GM21619 (cell line): ENCODE measurements around the gene AMMECR1.
"Not testable (repeated sequence)": the region's sequence is repeated elsewhere in the genome, so short reads cannot be mapped to it uniquely, and the experiment has no call there.

ENCODE experiments used
- ATAC-seq: cut with Tn5 transposase; IDR thresholded peaks from one replicate; pipeline ENCODE4 v1.9.1; 2021; ENCODE audit not compliant: unreplicated experiment

Gene AMMECR1

GRCh38 chrX:110258552-110258951, 59.3 kb downstream of the AMMECR1 start:
- ATAC-seq = no peak

- no peak for ATAC-seq
These were observed 60.0 kb downstream of the AMMECR1 start for GRCh38 chrX:110257889-110258288.

DNA sequence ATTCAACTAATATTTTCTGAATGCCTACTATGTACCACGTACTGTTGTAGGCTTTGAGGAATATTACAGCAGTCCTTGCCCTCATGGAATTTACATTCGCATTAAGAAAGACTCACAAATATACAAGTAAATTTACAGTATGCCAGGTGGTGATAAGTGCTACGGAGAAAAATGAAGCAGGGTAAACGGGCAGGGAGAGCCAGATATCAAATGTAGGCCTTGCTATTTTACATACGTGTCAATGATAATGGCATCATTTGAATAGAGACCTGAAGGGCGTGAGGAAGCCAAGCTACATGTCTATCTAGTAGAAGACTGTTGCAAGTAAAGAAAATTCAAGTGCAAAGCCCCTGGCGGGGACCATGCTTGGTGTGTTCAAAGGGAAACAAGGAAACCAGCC, 65.2 kb downstream of the AMMECR1 start:
- no peak for ATAC-seq

DNA sequence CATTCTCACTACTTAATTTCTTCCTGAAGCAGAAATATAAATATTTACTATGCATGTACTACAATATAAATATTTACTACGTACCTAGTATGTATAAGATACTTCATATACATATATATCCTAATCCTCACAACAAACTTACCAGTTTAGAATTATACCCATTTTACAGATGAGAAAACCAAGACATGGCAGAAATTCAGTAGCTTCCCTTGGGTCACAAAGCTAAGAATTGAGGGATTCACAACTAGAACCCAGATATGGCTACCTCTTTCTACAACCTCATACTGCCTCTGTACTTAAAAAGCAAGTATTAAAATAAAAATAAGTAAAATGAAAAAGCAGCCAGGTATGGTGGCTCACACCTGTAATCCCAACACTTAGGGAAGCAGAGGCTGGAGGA, 65.9 kb downstream of the AMMECR1 start:
- no peak for ATAC-seq

- no peak for ATAC-seq
These were observed 66.4 kb downstream of the AMMECR1 start for GRCh38 chrX:110251526-110251925.

DNA sequence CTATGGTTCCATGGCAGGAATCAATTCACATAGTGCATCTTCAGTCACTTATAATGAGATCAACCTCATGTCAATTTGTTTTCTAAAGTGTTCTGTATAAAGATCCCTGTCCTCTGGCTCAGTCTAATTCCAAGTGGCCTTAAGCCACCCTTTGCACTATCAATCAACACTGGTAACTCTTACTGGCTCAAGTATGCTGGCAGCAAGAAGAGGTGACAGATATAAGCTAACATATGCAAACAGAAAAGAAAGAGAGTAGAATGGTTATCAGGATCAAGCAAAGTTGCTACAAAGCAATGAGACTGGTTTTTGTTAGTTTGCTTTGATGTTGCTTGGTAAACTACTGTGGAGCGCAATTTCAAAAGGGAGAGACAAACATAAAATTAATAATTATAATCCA, 67.0 kb downstream of the AMMECR1 start:
- no peak for ATAC-seq

- ATAC-seq = no peak
These were observed 69.3 kb downstream of the AMMECR1 start for GRCh38 chrX:110248578-110248977.

GRCh38 chrX:110245011-110245410, 72.9 kb downstream of the AMMECR1 start:
- no peak for ATAC-seq

DNA sequence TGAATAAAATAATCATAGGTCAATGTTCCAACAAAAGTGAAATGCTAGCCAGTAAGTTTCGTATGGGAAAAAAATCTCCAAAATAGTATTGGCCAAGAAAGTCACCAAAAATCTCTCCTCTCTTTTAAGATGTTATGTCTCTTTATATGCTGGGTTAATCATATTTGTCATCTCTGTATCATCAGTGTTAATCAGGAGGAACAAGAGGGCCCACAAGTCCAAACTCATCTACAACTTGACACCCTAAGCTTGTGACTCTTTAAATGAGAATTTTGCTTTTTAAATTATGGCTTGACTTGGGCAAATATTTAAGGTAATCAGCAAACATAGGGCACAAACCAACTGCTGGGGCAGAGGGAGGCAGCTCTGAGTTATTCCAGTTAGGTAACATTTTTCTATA, 75.5 kb downstream of the AMMECR1 start:
- ATAC-seq = no peak

GRCh38 chrX:110241816-110242215, 76.1 kb downstream of the AMMECR1 start:
- no peak for ATAC-seq

DNA sequence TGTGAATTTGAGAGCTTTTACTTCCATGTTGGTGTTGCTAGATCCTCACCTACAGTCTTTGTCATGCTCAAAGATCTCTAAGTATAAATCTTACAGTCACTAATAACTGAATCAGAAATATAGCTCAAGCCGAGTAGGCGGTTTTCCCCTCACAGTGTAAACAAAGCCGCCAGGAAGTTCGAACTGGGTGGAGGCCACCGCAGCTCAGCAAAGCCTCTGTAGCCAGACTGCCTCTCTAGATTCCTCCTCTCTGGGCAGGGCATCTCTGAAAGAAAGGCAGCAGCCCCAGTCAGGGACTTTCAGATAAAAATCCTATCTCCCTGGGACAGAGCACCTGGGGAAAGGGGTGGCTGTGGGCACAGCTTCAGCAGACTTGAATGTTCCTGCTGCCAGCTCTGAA, 79.6 kb downstream of the AMMECR1 start:
- not testable (repeated sequence) for ATAC-seq

DNA sequence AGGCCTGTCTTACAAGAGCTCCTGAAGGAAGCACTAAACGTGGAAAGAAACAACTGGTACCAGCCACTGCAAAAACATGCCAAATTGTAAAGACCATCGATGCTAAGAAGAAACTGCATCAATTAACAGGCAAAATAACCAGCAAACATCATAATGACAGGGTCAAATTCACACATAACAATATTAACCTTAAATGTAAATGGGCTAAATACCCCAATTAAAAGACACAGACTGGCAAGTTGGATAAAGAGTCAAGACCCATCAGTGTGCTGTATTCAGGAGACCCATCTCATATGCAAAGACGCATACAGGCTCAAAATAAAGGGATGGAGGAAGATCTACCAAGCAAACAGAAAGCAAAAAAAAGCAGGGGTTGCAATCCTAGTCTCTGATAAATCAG, 86.4 kb downstream of the AMMECR1 start:
- ATAC-seq = not testable (repeated sequence)

DNA sequence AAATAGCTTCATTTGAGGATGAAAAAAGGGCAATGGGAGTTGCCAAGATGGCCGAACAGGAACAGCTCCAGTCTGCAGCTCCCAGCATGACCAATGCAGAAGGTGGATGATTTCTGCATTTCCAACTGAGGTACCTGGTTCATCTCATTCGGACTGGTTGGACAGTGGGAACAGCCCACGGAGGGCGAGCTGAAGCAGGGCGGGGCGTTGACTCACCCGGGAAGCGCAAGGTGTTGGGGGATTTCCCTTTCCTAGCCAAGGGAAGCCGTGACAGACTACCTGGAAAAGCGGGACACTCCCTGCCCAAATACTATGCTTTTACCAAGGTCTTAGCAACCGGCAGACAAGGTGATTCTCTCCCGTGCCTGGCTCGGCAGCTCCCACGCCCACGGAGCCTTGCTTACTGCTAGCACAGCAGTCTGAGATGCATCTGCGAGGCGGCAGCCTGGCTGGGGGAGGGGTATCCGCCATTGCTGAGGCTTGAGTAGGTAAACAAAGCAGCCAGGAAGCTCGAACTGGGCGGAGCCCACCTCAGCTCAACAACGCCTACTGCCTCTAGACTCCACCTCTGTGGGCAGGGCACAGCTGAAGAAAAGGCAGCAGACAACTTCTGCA, 88.3 kb downstream of the AMMECR1 start:
- ATAC-seq = not testable (repeated sequence)

DNA sequence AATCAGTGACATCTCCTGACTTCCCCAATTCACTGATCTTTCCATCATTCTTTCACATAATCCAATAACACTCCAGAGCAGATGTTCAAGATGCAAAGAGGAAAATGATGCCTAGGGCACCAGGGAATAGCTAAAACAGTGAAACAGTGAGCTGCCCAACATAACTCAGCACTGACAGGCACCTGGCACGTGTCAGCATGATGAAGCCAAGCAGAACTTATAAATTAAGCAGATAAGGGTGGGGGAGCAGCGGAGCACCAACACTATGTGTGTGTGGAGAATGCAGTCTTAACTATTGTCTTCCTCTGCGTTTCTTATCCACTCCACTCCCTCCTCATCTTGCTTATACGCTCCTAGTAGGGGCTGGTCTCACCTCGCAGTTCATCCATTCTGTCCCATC, 89.4 kb downstream of the AMMECR1 start:
- no peak for ATAC-seq

GRCh38 chrX:110226931-110227330, 91.0 kb downstream of the AMMECR1 start:
- ATAC-seq = no peak

GRCh38 chrX:110224926-110225617, 92.8 kb downstream of the AMMECR1 start:
- no peak for ATAC-seq

DNA sequence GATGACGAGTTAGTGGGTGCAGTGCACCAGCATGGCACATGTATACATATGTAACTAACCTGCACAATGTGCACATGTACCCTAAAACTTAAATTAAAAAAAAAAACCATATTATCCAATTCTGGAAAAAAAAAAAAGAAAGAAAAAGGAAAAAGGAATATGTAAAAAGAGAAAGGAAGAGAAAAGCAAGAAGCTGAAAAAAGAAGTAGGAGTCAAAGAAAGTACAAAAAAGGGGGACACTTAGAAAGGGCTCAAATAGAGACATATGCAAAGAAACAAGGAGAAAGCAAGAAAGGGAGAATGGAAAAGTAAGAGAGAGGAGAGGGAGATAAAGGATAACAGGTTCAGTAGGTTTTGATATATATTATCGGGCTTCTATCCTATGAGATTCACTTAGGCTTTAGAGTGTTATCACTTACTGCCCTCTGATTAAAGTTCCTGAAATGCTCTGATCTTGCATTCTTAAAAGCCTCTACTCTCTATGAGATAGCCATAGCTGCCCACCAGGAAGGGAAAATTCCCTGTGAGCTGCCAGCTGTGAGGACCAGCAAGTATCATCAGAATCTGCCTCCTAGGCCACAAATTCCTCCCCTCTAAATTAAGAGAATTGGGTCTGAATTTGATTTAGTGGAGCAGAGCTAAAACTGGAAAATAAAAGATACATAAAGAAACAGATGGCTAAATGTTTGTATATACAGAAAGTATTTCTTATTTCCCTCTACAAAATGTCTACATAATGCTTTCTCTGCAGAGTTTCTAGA, 95.2 kb downstream of the AMMECR1 start:
- no peak for ATAC-seq

DNA sequence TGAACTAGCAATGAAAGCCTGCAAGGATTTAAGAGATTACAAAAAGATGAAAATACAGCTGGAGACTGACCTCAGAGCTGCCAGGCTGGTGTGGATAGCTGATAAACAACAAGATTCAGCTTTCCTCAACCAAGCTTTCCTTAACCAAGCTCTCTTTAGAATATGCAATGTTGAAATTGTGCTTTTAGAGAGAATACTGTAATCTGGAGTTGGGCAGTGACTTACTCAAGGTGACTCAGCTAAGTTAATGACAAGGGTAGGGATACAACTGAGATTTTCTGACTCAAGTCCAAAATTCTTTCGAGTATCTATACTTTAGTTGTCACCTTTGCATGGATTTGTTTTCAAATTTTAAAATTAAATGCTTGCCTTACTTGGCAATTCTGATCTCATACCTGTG, 98.0 kb downstream of the AMMECR1 start:
- no peak for ATAC-seq

DNA sequence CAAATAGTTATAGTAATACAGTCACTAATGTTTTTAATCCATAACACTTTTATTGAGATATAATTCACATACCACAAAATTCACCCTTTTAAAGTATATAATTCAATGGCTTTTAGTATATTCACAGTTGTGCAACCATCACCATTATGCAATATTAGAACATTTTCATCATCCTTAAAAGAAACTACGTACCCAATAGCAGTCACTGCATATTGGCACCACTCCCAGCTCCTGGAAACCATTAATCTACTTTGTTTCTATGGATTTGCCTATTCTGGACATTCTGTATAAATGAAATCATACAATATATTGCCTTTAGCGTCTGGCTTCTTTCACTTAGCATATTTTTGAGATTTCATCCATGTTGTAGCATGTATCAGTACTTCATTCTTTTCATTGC, 99.3 kb downstream of the AMMECR1 start:
- ATAC-seq = no peak

DNA sequence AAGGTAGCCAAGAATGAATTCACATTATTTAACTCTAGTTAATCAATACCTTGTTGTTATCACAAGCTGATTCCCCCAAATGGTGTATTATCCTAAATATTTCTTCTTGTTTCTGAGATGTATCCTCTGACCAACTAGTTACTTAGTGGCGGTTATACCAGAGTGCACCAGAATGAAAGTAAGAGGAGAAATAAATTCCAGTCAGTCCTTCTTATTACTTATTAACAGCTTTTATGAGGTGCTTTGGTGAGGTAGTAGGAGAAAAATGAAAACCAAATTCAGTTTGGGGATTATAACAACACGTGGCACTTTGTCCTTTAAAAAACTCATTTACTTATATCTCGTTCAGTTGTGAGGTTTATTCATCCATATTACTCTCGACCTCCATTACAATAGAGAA, 101.9 kb downstream of the AMMECR1 start:
- ATAC-seq = no peak

DNA sequence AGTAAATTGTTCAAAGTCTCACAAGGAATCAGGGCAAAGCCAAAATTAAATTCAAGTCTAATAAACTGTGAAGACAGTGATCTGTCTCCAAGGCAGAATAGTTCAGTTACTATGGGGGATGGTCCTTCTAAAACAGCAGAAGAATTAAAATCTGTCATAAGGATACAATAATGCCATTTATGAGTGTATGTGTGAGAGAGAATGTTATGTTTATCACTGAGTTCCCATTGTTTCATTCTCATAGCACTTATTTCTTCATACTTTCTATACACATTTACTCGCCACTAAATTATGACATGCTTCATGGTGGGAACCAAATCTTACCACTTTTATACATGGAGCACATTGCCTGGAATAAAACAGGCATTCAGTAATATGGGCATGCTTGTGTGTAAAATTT, 102.5 kb downstream of the AMMECR1 start:
- ATAC-seq = no peak

GRCh38 chrX:110214684-110215083, 103.2 kb downstream of the AMMECR1 start:
- no peak for ATAC-seq
